HL-60 (cell line): Measurements from ENCODE around the gene WFS1.

Source experiments
- DNase-seq, 2 experiments: peaks; one replicate each; pipeline ENCODE4 v3.0.0-alpha.2; 2010 to 2020; ENCODE audit warnings: low read depth in 1 of 2, low spot score in 1 of 2
- H3K27ac ChIP-seq: fragments of 250-450 bp; sonication (Bioruptor Pico); replicated peaks from 2 replicates; pipeline ENCODE4 v1.5.1; 2020; ENCODE audit warnings: mild to moderate bottlenecking, moderate library complexity
- H3K27me3 ChIP-seq: fragments of 250-450 bp; sonication (Bioruptor Pico); 2 replicates; pipeline ENCODE4 v1.5.1; 2021; ENCODE audit warnings: mild to moderate bottlenecking, moderate library complexity; ENCODE audit not compliant: insufficient read depth, poor library complexity, severe bottlenecking
- H3K4me3 ChIP-seq: replicated peaks from 2 replicates; pipeline ENCODE4 v1.5.1; 2011; ENCODE audit warnings: mild to moderate bottlenecking, control low read depth, low read length; ENCODE audit not compliant: insufficient read depth
- CTCF ChIP-seq: IDR thresholded peaks from one replicate; pipeline ENCODE4 v1.5.1; 2011; ENCODE audit warnings: low read length, control low read depth, inconsistent platforms; ENCODE audit not compliant: insufficient read depth
- GABPA ChIP-seq: IDR thresholded peaks from 2 replicates; pipeline ENCODE4 v1.6.1; 2012; ENCODE audit warnings: low read depth
- POLR2AphosphoS5 ChIP-seq: IDR thresholded peaks from 2 replicates; pipeline ENCODE4 v1.6.1; 2012; ENCODE audit warnings: low read depth
- REST ChIP-seq: IDR thresholded peaks from 2 replicates; pipeline ENCODE4 v1.6.1; 2012; ENCODE audit warnings: low read depth; ENCODE audit not compliant: insufficient replicate concordance
- SPI1 ChIP-seq: IDR thresholded peaks from 2 replicates; pipeline ENCODE4 v1.6.1; 2012; ENCODE audit warnings: low read depth, mild to moderate bottlenecking, borderline replicate concordance

The WFS1 gene

DNA sequence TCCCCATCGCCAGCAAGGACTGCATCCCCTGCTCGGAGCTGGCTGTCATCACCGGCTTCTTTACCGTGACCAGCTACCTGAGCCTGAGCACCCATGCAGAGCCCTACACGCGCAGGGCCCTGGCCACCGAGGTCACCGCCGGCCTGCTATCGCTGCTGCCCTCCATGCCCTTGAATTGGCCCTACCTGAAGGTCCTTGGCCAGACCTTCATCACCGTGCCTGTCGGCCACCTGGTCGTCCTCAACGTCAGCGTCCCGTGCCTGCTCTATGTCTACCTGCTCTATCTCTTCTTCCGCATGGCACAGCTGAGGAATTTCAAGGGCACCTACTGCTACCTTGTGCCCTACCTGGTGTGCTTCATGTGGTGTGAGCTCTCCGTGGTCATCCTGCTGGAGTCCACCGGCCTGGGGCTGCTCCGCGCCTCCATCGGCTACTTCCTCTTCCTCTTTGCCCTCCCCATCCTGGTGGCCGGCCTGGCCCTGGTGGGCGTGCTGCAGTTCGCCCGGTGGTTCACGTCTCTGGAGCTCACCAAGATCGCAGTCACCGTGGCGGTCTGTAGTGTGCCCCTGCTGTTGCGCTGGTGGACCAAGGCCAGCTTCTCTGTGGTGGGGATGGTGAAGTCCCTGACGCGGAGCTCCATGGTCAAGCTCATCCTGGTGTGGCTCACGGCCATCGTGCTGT lies 31.5 kb downstream of the WFS1 start:
- H3K27ac ChIP-seq = no peak overlapping the region
- no peak overlapping the region for H3K4me3 ChIP-seq
- no peaks in the 10 kb centered on the region for H3K27me3 ChIP-seq
- no peak for TF ChIP-seq SPI1
- no peak for TF ChIP-seq GABPA
- no peak for TF ChIP-seq POLR2AphosphoS5
- TF ChIP-seq REST = no peak
- TF ChIP-seq CTCF = no peak
- no peak for DNase-seq

DNA sequence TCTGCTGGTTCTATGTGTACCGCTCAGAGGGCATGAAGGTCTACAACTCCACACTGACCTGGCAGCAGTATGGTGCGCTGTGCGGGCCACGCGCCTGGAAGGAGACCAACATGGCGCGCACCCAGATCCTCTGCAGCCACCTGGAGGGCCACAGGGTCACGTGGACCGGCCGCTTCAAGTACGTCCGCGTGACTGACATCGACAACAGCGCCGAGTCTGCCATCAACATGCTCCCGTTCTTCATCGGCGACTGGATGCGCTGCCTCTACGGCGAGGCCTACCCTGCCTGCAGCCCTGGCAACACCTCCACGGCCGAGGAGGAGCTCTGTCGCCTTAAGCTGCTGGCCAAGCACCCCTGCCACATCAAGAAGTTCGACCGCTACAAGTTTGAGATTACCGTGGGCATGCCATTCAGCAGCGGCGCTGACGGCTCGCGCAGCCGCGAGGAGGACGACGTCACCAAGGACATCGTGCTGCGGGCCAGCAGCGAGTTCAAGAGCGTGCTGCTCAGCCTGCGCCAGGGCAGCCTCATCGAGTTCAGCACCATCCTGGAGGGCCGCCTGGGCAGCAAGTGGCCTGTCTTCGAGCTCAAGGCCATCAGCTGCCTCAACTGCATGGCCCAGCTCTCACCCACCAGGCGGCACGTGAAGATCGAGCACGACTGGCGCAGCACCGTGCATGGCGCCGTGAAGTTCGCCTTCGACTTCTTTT lies 32.2 kb downstream of the WFS1 start:
- no peak for TF ChIP-seq REST
- TF ChIP-seq POLR2AphosphoS5 = no peak
- Histone ChIP-seq H3K27ac (no peak overlapping the region), H3K27me3 (no peaks in the 10 kb centered on the region), H3K4me3 (no peak overlapping the region)
- no peak for DNase-seq

DNA sequence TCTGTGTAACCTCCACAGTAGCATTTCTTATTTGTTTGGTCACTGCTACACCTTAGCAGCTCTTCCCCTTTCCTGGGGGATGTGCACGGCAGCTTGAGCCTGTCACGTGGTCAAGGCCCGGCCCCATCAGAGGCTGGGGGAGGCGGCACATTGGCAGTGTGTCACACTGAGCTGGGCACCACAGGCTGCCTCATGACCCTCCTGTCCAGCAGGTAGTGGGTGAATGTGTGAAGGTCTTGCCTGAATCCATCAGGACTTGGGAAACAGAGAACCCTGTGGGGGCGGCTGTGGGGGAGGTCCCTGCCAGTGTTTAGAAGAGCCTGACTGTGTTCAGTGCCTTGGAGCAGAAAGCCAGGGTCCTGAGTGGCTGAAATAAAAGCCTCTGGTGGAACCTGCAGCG lies 33.2 kb downstream of the WFS1 start:
- Histone ChIP-seq H3K27ac (no peak overlapping the region), H3K27me3 (no peaks in the 10 kb centered on the region), H3K4me3 (no peak overlapping the region)
- TF ChIP-seq GABPA (no peak), CTCF (no peak), REST (no peak), SPI1 (no peak), POLR2AphosphoS5 (no peak)
- no peak for DNase-seq
